SK-N-SH (cell line): ENCODE measurements around the gene PPP3CA. TPM values are rescaled to one million over a fixed set of nuclear protein-coding genes. Genes with fewer than 3 reads are reported as not detected.

Experiments
- CTCF ChIA-PET: fragments of 300-600, 350-600 bp; formaldehyde crosslinking; extraction: SDS; loops from one replicate; lab custom pipeline; 2021; lab: Yijun Ruan, JAX
- POLR2A ChIA-PET: fragments of 350-600 bp; sonication (Branson Sonifier 250); formaldehyde crosslinking; extraction: SDS; loops from one replicate; lab custom pipeline; 2020; ENCODE audit warnings: antibody characterized with exemption, inconsistent platforms; lab: Yijun Ruan, JAX
- DNase-seq: peaks from one replicate; pipeline ENCODE4 v3.0.0; 2012
- H2AFZ ChIP-seq: fragments of 200-600 bp; sonication (generic); 2 replicates; pipeline ENCODE4 v1.8.1; 2016; ENCODE audit warnings: antibody characterized with exemption, mild to moderate bottlenecking, low read depth
- H3F3A ChIP-seq: fragments of 200-600 bp; sonication (generic); replicated peaks from 2 replicates; pipeline ENCODE3; 2016; ENCODE audit warnings: antibody characterized with exemption, mild to moderate bottlenecking; ENCODE audit not compliant: insufficient read depth
- H3K27ac ChIP-seq, 2 experiments: fragments of 200-500 bp in 1 of 2; fragments of 200-600 bp in 1 of 2; sonication (Bioruptor generic) in 1 of 2; sonication (generic), shearing (Covaris generic) in 1 of 2; 2 replicates each; pipeline versions ENCODE4 v1.5.1 to v1.6.1; 2014 to 2016; ENCODE audit warnings: low read depth in 2 of 2, inconsistent platforms in 1 of 2, low read length in 1 of 2, mild to moderate bottlenecking in 1 of 2, mixed read lengths in 1 of 2
- H3K27me3 ChIP-seq: fragments of 200-600 bp; sonication (generic), shearing (Covaris generic); 2 replicates; pipeline ENCODE4 v1.6.1; 2016; ENCODE audit warnings: mixed run types; ENCODE audit not compliant: insufficient read depth
- H3K36me3 ChIP-seq, 2 experiments: fragments of 200-500 bp in 1 of 2; fragments of 200-600 bp in 1 of 2; sonication (Bioruptor generic) in 1 of 2; sonication (generic) in 1 of 2; replicated peaks in 1 of 2; 2 replicates each; pipeline versions ENCODE3 to v1.5.1; 2014 to 2016; ENCODE audit warnings: low read length in 1 of 2, mild to moderate bottlenecking in 1 of 2; ENCODE audit not compliant: insufficient read depth in 2 of 2, control insufficient read depth in 1 of 2
- H3K4me1 ChIP-seq, 2 experiments: fragments of 200-500 bp in 1 of 2; fragments of 200-600 bp in 1 of 2; sonication (Bioruptor generic) in 1 of 2; sonication (generic), shearing (Covaris generic) in 1 of 2; 2 replicates each; pipeline versions ENCODE4 v1.5.1 to v1.6.1; 2014 to 2016; ENCODE audit warnings: low read depth in 1 of 2, low read length in 1 of 2, mixed run types in 1 of 2; ENCODE audit not compliant: insufficient read depth in 2 of 2, control insufficient read depth in 1 of 2
- H3K4me2 ChIP-seq: fragments of 200-600 bp; sonication (generic), shearing (Covaris generic); 2 replicates; pipeline ENCODE4 v1.6.1; 2017; ENCODE audit warnings: mixed run types
- H3K4me3 ChIP-seq, 2 experiments: fragments of 200-500 bp in 1 of 2; fragments of 200-600 bp in 1 of 2; sonication (Bioruptor generic) in 1 of 2; sonication (generic), shearing (Covaris generic) in 1 of 2; 2 replicates each; pipeline versions ENCODE4 v1.5.1 to v1.8.1; 2014 to 2016; ENCODE audit warnings: low read depth in 2 of 2, inconsistent platforms in 1 of 2, low read length in 1 of 2, mild to moderate bottlenecking in 1 of 2, mixed read lengths in 1 of 2, moderate library complexity in 1 of 2
- H3K79me2 ChIP-seq: fragments of 200-600 bp; sonication (generic); 2 replicates; pipeline ENCODE4 v1.8.1; 2017; ENCODE audit warnings: mild to moderate bottlenecking; ENCODE audit not compliant: insufficient read depth
- H3K9ac ChIP-seq: fragments of 200-600 bp; sonication (generic); 2 replicates; pipeline ENCODE4 v1.6.1; 2017; ENCODE audit warnings: mixed run types
- H3K9me2 ChIP-seq: fragments of 200-600 bp; sonication (generic); 2 replicates; pipeline ENCODE4 v1.6.1; 2017; ENCODE audit warnings: mixed run types
- H3K9me3 ChIP-seq: fragments of 200-600 bp; sonication (generic); 2 replicates; pipeline ENCODE4 v1.6.1; 2017; ENCODE audit warnings: mixed run types, mild to moderate bottlenecking, moderate library complexity
- H4K20me1 ChIP-seq: fragments of 200-600 bp; sonication (generic); 2 replicates; pipeline ENCODE4 v1.6.1; 2017; ENCODE audit warnings: mild to moderate bottlenecking, mixed run types; ENCODE audit not compliant: insufficient read depth
- CHD2 ChIP-seq: fragments of 150-350 bp; IDR thresholded peaks from 2 replicates; pipeline ENCODE4 v1.6.1; 2018; ENCODE audit warnings: low read length; ENCODE audit not compliant: partially characterized antibody
- EP300 ChIP-seq, 2 experiments: IDR thresholded peaks; 2 replicates each; pipeline versions ENCODE4 v1.4.0 to v1.6.1; 2012; ENCODE audit warnings: borderline replicate concordance in 1 of 2, low read depth in 1 of 2, low read length in 1 of 2
- FOXJ3 ChIP-seq: sonication (generic); formaldehyde crosslinking; IDR thresholded peaks from 2 replicates; pipeline ENCODE4 v1.5.1; 2020; ENCODE audit warnings: mild to moderate bottlenecking, missing genetic modification reagents
- FOXM1 ChIP-seq: IDR thresholded peaks from 2 replicates; pipeline ENCODE4 v1.4.0; 2012; ENCODE audit warnings: low read depth, mild to moderate bottlenecking
- GATA2 ChIP-seq: sonication (generic); formaldehyde crosslinking; IDR thresholded peaks from 2 replicates; pipeline ENCODE4 v1.5.0; 2020; ENCODE audit warnings: mild to moderate bottlenecking, missing genetic modification reagents
- NFIC ChIP-seq: IDR thresholded peaks from 2 replicates; pipeline ENCODE4 v1.4.0; 2012; ENCODE audit warnings: borderline replicate concordance
- NRF1 ChIP-seq: IDR thresholded peaks from 2 replicates; pipeline ENCODE4 v1.6.1; 2012; ENCODE audit warnings: low read depth, mild to moderate bottlenecking, low read length
- POLR2AphosphoS5 ChIP-seq: IDR thresholded peaks from 2 replicates; pipeline ENCODE4 v1.6.1; 2012; ENCODE audit warnings: low read depth, low read length
- RAD21 ChIP-seq: IDR thresholded peaks from 2 replicates; pipeline ENCODE4 v1.6.1; 2012; ENCODE audit warnings: mild to moderate bottlenecking, low read length
- RFX5 ChIP-seq: IDR thresholded peaks from 2 replicates; pipeline ENCODE4 v1.6.1; 2012; ENCODE audit warnings: mild to moderate bottlenecking, improper control_type of control experiment, low read length
- SIN3A ChIP-seq: IDR thresholded peaks from 2 replicates; pipeline ENCODE4 v1.6.1; 2012; ENCODE audit warnings: low read depth, mild to moderate bottlenecking, low read length, moderate library complexity, borderline replicate concordance
- SMC3 ChIP-seq: IDR thresholded peaks from 2 replicates; pipeline ENCODE4 v1.6.1; 2012; ENCODE audit warnings: low read depth, low read length, improper control_type of control experiment
- TCF12 ChIP-seq: IDR thresholded peaks from 2 replicates; pipeline ENCODE4 v1.4.0; 2012
- WGBS: methylation state at CpG from one replicate; pipeline ENCODE4 v1.1.6; 2017; ENCODE audit warnings: low lambda C conversion rate; 5-methylcytosine and 5-hydroxymethylcytosine counted together
- polyA plus RNA-seq, 3 experiments: library from polyadenylated mRNA; depleted of rRNA; stranded (reverse); fragments of >200 nt; gene quantifications; 2 replicates each; pipeline ENCODE4 v1.2.3, GENCODE V29; 2012
- TF ChIP-seq, protein P1 (sequence below): IDR thresholded peaks from 2 replicates; pipeline ENCODE4 v1.6.1; 2012; ENCODE audit warnings: mild to moderate bottlenecking, low read depth, low read length, moderate library complexity
- TF ChIP-seq, protein P2 (sequence below): IDR thresholded peaks from 2 replicates; pipeline ENCODE4; 2012
- TF ChIP-seq, protein P3 (sequence below): IDR thresholded peaks from 2 replicates; pipeline ENCODE4 v1.4.0; 2012; ENCODE audit warnings: low read depth, borderline replicate concordance
- TF ChIP-seq, protein P4 (sequence below): fragments of 150-350 bp; IDR thresholded peaks from 2 replicates; pipeline ENCODE4 v1.6.1; 2017; ENCODE audit warnings: antibody characterized with exemption, low read length, low read depth, borderline replicate concordance

Gene PPP3CA
- polyA plus RNA-seq, 1 of the 3 experiments (the other 2 are of a cell fraction) = 10.7 TPM

DNA sequence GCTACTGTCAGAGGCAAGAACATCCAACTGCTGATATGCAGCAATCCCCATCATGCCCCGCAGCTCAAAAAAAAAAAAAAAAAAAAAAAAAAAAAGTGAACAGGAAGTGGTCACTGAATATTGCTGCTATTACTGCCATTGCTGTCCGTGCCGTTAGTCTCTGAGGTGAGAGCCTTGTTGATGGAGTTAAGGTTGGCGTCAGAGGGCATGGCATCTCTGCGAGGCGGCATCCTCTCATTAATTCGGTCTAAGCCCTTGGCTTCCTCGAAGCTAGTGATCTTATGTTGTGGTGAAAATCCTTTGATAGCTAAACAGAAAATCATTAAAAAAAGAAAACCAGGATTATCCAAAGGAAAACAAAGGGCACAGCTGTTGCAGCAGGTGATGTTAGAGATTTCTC, 321.6 kb downstream of the PPP3CA start:
- Histone ChIP-seq H3K27me3 (no peaks in the 10 kb centered on the region), H3K36me3 (peaks cover 15 to 18% of the 10 kb centered on the region in 2 experiments), H2AFZ (no peak overlapping the region), H4K20me1 (no peaks in the 10 kb centered on the region), H3K79me2 (no peaks in the 10 kb centered on the region), H3K4me2 (no peak overlapping the region), H3K4me3 (no peak overlapping the region), H3K4me1 (peaks cover 0 to 27% of the 10 kb centered on the region in 2 experiments; a peak in 3 of 4 replicates), H3K9ac (no peak overlapping the region), H3K9me3 (no peaks in the 10 kb centered on the region), H3K9me2 (no peaks in the 10 kb centered on the region), H3K27ac (no peak overlapping the region), H3F3A (peaks cover 7% of the 10 kb centered on the region)
- POLR2A ChIA-PET = no interaction called here
- no peak for DNase-seq
- CTCF ChIA-PET = no interaction called here
- TF ChIP-seq RFX5 = no peak
- TF ChIP-seq TCF12 = no peak
- TF ChIP-seq, protein P1, sequence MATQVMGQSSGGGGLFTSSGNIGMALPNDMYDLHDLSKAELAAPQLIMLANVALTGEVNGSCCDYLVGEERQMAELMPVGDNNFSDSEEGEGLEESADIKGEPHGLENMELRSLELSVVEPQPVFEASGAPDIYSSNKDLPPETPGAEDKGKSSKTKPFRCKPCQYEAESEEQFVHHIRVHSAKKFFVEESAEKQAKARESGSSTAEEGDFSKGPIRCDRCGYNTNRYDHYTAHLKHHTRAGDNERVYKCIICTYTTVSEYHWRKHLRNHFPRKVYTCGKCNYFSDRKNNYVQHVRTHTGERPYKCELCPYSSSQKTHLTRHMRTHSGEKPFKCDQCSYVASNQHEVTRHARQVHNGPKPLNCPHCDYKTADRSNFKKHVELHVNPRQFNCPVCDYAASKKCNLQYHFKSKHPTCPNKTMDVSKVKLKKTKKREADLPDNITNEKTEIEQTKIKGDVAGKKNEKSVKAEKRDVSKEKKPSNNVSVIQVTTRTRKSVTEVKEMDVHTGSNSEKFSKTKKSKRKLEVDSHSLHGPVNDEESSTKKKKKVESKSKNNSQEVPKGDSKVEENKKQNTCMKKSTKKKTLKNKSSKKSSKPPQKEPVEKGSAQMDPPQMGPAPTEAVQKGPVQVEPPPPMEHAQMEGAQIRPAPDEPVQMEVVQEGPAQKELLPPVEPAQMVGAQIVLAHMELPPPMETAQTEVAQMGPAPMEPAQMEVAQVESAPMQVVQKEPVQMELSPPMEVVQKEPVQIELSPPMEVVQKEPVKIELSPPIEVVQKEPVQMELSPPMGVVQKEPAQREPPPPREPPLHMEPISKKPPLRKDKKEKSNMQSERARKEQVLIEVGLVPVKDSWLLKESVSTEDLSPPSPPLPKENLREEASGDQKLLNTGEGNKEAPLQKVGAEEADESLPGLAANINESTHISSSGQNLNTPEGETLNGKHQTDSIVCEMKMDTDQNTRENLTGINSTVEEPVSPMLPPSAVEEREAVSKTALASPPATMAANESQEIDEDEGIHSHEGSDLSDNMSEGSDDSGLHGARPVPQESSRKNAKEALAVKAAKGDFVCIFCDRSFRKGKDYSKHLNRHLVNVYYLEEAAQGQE = no peak
- TF ChIP-seq FOXJ3 = no peak
- TF ChIP-seq EP300 (IDR thresholded peaks at IDR 0.05; ENCODE audit: borderline replicate concordance in 1 of 2, low read depth in 1 of 2, low read length in 1 of 2) = no peak
- TF ChIP-seq POLR2AphosphoS5 = no peak
- no peak for TF ChIP-seq CHD2
- no peak for TF ChIP-seq RAD21
- TF ChIP-seq SMC3 = no peak
- TF ChIP-seq, protein P2, sequence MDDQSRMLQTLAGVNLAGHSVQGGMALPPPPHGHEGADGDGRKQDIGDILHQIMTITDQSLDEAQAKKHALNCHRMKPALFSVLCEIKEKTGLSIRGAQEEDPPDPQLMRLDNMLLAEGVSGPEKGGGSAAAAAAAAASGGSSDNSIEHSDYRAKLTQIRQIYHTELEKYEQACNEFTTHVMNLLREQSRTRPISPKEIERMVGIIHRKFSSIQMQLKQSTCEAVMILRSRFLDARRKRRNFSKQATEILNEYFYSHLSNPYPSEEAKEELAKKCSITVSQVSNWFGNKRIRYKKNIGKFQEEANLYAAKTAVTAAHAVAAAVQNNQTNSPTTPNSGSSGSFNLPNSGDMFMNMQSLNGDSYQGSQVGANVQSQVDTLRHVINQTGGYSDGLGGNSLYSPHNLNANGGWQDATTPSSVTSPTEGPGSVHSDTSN = no peak
- TF ChIP-seq, protein P3, sequence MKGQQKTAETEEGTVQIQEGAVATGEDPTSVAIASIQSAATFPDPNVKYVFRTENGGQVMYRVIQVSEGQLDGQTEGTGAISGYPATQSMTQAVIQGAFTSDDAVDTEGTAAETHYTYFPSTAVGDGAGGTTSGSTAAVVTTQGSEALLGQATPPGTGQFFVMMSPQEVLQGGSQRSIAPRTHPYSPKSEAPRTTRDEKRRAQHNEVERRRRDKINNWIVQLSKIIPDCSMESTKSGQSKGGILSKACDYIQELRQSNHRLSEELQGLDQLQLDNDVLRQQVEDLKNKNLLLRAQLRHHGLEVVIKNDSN = no peak
- TF ChIP-seq NRF1 = no peak
- no peak for TF ChIP-seq SIN3A
- no peak for TF ChIP-seq GATA2
- TF ChIP-seq NFIC = no peak
- TF ChIP-seq FOXM1 = no peak
- TF ChIP-seq, protein P4, sequence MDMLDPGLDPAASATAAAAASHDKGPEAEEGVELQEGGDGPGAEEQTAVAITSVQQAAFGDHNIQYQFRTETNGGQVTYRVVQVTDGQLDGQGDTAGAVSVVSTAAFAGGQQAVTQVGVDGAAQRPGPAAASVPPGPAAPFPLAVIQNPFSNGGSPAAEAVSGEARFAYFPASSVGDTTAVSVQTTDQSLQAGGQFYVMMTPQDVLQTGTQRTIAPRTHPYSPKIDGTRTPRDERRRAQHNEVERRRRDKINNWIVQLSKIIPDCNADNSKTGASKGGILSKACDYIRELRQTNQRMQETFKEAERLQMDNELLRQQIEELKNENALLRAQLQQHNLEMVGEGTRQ = no peak
- 94% methylated on average over 8 of the region's 8 CpGs for WGBS
